ENCODE measurements around the gene ROPN1B.

ROPN1B gene

DNA sequence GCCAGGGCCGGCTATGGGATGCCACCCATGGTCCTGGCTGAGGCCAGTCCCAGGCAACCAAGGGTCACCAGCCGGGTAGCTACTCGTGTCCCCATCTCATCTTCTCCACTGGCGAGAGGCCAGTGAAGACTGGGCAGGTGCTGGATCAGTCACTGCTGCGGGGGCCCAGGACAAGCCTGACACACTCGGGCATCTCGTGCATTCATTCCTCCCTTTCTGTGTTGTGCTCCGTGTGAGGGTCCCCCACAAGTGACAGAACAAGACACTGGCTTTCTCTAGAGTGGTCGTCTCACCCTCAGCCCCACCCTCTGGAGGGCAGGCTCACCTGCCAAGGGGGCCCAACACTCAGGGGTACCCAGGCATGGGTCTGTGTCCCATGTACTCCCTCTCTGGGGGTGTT lies 48.4 kb downstream of the ROPN1B start:
- Histone ChIP-seq H3K4me3 (replicated peaks; ENCODE audit: insufficient read depth, low read length) (no peak overlapping the region), H3K27me3 (ENCODE audit: insufficient read depth, poor library complexity, severe bottlenecking) (no peaks in the 10 kb centered on the region), H3K27ac (replicated peaks) (no peak overlapping the region)
- no peak for TF ChIP-seq REST (IDR thresholded peaks at IDR 0.05; ENCODE audit: insufficient replicate concordance, low read depth)
- TF ChIP-seq POLR2AphosphoS5 (IDR thresholded peaks at IDR 0.05; ENCODE audit: low read depth), result no peak
- TF ChIP-seq, protein P1, sequence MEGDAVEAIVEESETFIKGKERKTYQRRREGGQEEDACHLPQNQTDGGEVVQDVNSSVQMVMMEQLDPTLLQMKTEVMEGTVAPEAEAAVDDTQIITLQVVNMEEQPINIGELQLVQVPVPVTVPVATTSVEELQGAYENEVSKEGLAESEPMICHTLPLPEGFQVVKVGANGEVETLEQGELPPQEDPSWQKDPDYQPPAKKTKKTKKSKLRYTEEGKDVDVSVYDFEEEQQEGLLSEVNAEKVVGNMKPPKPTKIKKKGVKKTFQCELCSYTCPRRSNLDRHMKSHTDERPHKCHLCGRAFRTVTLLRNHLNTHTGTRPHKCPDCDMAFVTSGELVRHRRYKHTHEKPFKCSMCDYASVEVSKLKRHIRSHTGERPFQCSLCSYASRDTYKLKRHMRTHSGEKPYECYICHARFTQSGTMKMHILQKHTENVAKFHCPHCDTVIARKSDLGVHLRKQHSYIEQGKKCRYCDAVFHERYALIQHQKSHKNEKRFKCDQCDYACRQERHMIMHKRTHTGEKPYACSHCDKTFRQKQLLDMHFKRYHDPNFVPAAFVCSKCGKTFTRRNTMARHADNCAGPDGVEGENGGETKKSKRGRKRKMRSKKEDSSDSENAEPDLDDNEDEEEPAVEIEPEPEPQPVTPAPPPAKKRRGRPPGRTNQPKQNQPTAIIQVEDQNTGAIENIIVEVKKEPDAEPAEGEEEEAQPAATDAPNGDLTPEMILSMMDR (IDR thresholded peaks at IDR 0.05; ENCODE audit: insufficient read depth, low read length), result no peak
- no peak for TF ChIP-seq GABPA (IDR thresholded peaks at IDR 0.05; ENCODE audit: low read depth)
- DNase-seq (ENCODE audit: low read depth in 1 of 2, low spot score in 1 of 2), result no peak

- TF ChIP-seq REST (IDR thresholded peaks at IDR 0.05; ENCODE audit: insufficient replicate concordance, low read depth), result no peak
Observed at GRCh38 chr3:126018545-126018944, 49.6 kb downstream of the ROPN1B start.

DNA sequence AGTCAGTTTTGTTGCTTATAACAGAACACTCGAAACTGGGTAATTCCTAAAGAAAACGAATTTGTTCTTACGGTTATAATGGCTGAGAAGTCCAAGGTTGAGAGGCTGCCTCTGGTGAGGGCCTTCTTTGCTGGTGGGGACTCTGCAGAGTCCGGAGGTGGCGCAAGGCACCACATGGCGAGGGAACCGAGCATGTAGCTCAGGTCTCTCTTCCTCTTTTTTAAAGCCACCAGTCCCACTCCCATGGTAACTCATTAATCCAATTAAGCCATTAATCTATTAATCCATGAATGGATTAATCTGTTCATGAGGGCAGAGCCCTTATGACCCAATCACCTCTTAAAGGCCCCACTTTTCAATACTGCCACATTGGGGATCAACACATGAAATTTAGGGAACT lies 50.0 kb downstream of the ROPN1B start:
- no peak overlapping the region for H3K4me3 ChIP-seq (replicated peaks; ENCODE audit: insufficient read depth, low read length)
- H3K27ac ChIP-seq (replicated peaks), result no peak overlapping the region
- peak in 1 of 2 experiments; percentile 31 for DNase-seq (ENCODE audit: low read depth in 1 of 2, low spot score in 1 of 2)
- no peaks in the 10 kb centered on the region for H3K27me3 ChIP-seq (ENCODE audit: insufficient read depth, poor library complexity, severe bottlenecking)
- TF ChIP-seq GABPA (IDR thresholded peaks at IDR 0.05; ENCODE audit: low read depth) (no peak), SPI1 (IDR thresholded peaks at IDR 0.05; ENCODE audit: borderline replicate concordance, low read depth) (peak; percentile 76)
- TF ChIP-seq, protein P1 (IDR thresholded peaks at IDR 0.05; ENCODE audit: insufficient read depth, low read length), result no peak

More at GRCh38 chr3:126018545-126018944, 49.6 kb downstream of the ROPN1B start:
- no peak overlapping the region for H3K27ac ChIP-seq (replicated peaks)
- H3K4me3 ChIP-seq (replicated peaks; ENCODE audit: insufficient read depth, low read length), result no peak overlapping the region
- no peaks in the 10 kb centered on the region for H3K27me3 ChIP-seq (ENCODE audit: insufficient read depth, poor library complexity, severe bottlenecking)
- no peak for DNase-seq (ENCODE audit: low read depth in 1 of 2, low spot score in 1 of 2)

- no peak for DNase-seq (ENCODE audit: low read depth in 1 of 2, low spot score in 1 of 2)
- Histone ChIP-seq H3K27me3 (ENCODE audit: insufficient read depth, poor library complexity, severe bottlenecking) (no peaks in the 10 kb centered on the region), H3K27ac (replicated peaks) (no peak overlapping the region), H3K4me3 (replicated peaks; ENCODE audit: insufficient read depth, low read length) (no peak overlapping the region)
- TF ChIP-seq SPI1 (IDR thresholded peaks at IDR 0.05; ENCODE audit: borderline replicate concordance, low read depth), result no peak
- TF ChIP-seq, protein P1 (IDR thresholded peaks at IDR 0.05; ENCODE audit: insufficient read depth, low read length), result no peak
- TF ChIP-seq POLR2AphosphoS5 (IDR thresholded peaks at IDR 0.05; ENCODE audit: low read depth), result no peak
- no peak for TF ChIP-seq GABPA (IDR thresholded peaks at IDR 0.05; ENCODE audit: low read depth)
- TF ChIP-seq REST (IDR thresholded peaks at IDR 0.05; ENCODE audit: insufficient replicate concordance, low read depth), result no peak
Observed at GRCh38 chr3:126019683-126020082, 50.7 kb downstream of the ROPN1B start.
